Measurements from ENCODE around the gene C2CD4C.

Gene C2CD4C

DNA sequence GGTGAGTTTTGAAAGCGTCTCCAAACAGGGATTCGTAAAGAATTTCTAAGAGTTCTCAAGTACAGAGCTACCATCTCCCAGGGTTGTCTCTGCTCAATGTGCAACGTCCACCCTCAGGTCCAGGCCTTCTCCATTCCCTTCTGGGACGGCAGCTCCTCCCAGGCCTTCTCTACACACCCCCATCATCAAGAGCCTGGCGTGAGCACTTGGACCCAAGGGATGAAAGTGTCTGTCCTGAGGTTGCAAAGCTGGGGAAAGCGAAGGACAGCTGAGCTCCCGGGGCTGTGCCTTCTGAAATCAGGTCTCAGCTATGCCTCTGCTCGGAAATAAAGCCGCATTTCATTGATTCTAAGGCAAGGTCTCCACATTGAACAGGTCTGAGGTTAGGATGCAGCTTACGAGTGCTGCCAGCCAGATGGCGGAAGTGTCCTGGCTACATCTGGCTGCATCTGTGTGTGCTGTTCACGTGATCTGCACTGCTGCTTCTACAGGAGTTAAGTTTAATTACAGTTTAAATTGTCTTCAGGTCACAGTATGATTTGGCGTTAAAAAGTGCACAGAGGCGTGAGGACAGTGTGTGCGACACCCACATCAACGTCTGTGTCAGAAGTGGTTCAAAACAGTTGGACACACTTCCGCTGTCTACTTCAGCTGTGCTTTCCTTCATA lies 37.3 kb downstream of the C2CD4C start:
- no peaks in the 10 kb centered on the region for H3F3A ChIP-seq (ENCODE audit: control insufficient read depth, insufficient read depth)
- H3K9me2 ChIP-seq (replicated peaks; ENCODE audit: control insufficient read depth, low read length) = no peaks in the 10 kb centered on the region
- H3K79me2 ChIP-seq (ENCODE audit: control insufficient read depth, low read length) = no peaks in the 10 kb centered on the region
- no peaks in the 10 kb centered on the region for H3K27me3 ChIP-seq (ENCODE audit: control insufficient read depth, low read length)
- H3K27ac ChIP-seq (ENCODE audit: low read depth, low read length) = peak overlapping the region; percentile 59
- H3K4me1 ChIP-seq (ENCODE audit: control insufficient read depth, low read length) = peaks cover 20% of the 10 kb centered on the region
- peak overlapping the region; percentile 41 for H3K4me3 ChIP-seq (ENCODE audit: low read length)
- H3K4me2 ChIP-seq (ENCODE audit: low read length) = peak overlapping the region; percentile 61
- no peaks in the 10 kb centered on the region for H3K36me3 ChIP-seq (ENCODE audit: control insufficient read depth, low read length)
- no peaks in the 10 kb centered on the region for H4K20me1 ChIP-seq (ENCODE audit: control insufficient read depth, insufficient read depth, low read depth, low read length)
- no peaks in the 10 kb centered on the region for H3K9me3 ChIP-seq (ENCODE audit: control insufficient read depth, insufficient read depth, low read length)
- TF ChIP-seq, protein P1, sequence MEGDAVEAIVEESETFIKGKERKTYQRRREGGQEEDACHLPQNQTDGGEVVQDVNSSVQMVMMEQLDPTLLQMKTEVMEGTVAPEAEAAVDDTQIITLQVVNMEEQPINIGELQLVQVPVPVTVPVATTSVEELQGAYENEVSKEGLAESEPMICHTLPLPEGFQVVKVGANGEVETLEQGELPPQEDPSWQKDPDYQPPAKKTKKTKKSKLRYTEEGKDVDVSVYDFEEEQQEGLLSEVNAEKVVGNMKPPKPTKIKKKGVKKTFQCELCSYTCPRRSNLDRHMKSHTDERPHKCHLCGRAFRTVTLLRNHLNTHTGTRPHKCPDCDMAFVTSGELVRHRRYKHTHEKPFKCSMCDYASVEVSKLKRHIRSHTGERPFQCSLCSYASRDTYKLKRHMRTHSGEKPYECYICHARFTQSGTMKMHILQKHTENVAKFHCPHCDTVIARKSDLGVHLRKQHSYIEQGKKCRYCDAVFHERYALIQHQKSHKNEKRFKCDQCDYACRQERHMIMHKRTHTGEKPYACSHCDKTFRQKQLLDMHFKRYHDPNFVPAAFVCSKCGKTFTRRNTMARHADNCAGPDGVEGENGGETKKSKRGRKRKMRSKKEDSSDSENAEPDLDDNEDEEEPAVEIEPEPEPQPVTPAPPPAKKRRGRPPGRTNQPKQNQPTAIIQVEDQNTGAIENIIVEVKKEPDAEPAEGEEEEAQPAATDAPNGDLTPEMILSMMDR (IDR thresholded peaks at IDR 0.05; ENCODE audit: low read depth, low read length, poor library complexity, severe bottlenecking) = peak; percentile 24
- no peak for TF ChIP-seq EZH2phosphoT487 (IDR thresholded peaks at IDR 0.05; ENCODE audit: borderline replicate concordance, low read length)

DNA sequence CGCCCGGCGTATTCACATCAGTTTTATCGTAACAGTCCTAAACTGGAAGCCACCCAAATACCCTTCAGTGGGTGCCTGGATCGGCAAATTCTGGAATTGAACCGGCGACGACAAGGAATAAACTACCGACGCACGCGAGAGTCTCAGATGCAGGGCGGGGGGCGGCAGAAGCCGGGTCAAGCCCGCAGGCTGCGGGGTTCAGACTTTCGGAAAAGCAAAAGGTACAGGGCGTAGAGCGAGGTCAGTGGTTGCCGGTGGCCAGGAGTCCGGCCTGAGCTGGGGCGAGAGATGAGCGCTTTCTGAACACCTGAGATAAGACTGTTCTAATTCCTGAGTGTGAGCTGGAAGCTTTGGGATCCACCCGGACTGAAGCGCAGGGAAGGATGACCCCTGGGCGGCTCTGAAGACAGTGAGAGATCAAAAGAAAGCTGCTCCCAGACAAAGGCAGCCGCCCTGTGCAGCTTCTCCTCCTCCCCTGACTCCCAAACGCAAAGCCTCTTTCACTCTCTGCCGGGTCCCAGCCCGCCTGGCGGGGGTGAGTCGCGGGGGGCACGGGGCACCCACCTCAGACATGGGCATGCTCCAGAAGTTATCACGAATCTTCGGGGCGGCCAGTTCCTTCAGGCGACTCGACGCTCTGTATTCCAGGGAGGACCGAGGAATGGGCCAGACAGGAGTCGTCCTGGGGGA lies 38.2 kb downstream of the C2CD4C start:
- no peaks in the 10 kb centered on the region for H3K27me3 ChIP-seq (ENCODE audit: control insufficient read depth, low read length)
- H3K27ac ChIP-seq (ENCODE audit: low read depth, low read length) = peak overlapping the region; percentile 59; the same call in 1 of the 2 replicates
- H3K4me2 ChIP-seq (ENCODE audit: low read length) = peak overlapping the region; percentile 61; the same call in 1 of the 2 replicates
- H3K79me2 ChIP-seq (ENCODE audit: control insufficient read depth, low read length) = no peaks in the 10 kb centered on the region
- H3K4me1 ChIP-seq (ENCODE audit: control insufficient read depth, low read length) = peaks cover 20% of the 10 kb centered on the region
- no peaks in the 10 kb centered on the region for H4K20me1 ChIP-seq (ENCODE audit: control insufficient read depth, insufficient read depth, low read depth, low read length)
- no peak overlapping the region for H3K4me3 ChIP-seq (ENCODE audit: low read length)
- TF ChIP-seq, protein P1 (IDR thresholded peaks at IDR 0.05; ENCODE audit: low read depth, low read length, poor library complexity, severe bottlenecking) = no peak
- no peak for TF ChIP-seq EZH2phosphoT487 (IDR thresholded peaks at IDR 0.05; ENCODE audit: borderline replicate concordance, low read length)
- no peaks in the 10 kb centered on the region for H3K36me3 ChIP-seq (ENCODE audit: control insufficient read depth, low read length)
- H3K9me2 ChIP-seq (replicated peaks; ENCODE audit: control insufficient read depth, low read length) = no peaks in the 10 kb centered on the region
- no peaks in the 10 kb centered on the region for H3K9me3 ChIP-seq (ENCODE audit: control insufficient read depth, insufficient read depth, low read length)
- no peaks in the 10 kb centered on the region for H3F3A ChIP-seq (ENCODE audit: control insufficient read depth, insufficient read depth)

GRCh38 chr19:369876-370275 lies 39.1 kb downstream of the C2CD4C start:
- Histone ChIP-seq H4K20me1 (ENCODE audit: control insufficient read depth, insufficient read depth, low read depth, low read length) (no peaks in the 10 kb centered on the region), H3K9me3 (ENCODE audit: control insufficient read depth, insufficient read depth, low read length) (no peaks in the 10 kb centered on the region), H3K27ac (ENCODE audit: low read depth, low read length) (no peak overlapping the region), H3K4me2 (ENCODE audit: low read length) (no peak overlapping the region), H3K4me1 (ENCODE audit: control insufficient read depth, low read length) (peaks cover 20% of the 10 kb centered on the region), H3K9me2 (replicated peaks; ENCODE audit: control insufficient read depth, low read length) (no peaks in the 10 kb centered on the region), H3F3A (ENCODE audit: control insufficient read depth, insufficient read depth) (no peaks in the 10 kb centered on the region), H3K79me2 (ENCODE audit: control insufficient read depth, low read length) (no peaks in the 10 kb centered on the region), H3K4me3 (ENCODE audit: low read length) (no peak overlapping the region), H3K36me3 (ENCODE audit: control insufficient read depth, low read length) (no peaks in the 10 kb centered on the region), H3K27me3 (ENCODE audit: control insufficient read depth, low read length) (no peaks in the 10 kb centered on the region)
- TF ChIP-seq EZH2phosphoT487 (IDR thresholded peaks at IDR 0.05; ENCODE audit: borderline replicate concordance, low read length) = no peak
- TF ChIP-seq, protein P1 (IDR thresholded peaks at IDR 0.05; ENCODE audit: low read depth, low read length, poor library complexity, severe bottlenecking) = no peak
